Measurements from ENCODE around the gene APBA2. TPM values are rescaled to one million over a fixed set of nuclear protein-coding genes. Genes with fewer than 3 reads are reported as not detected.
A peak's percentile ranks its signal among the peaks of the same experiment; 100 is the strongest.

The APBA2 gene
- total RNA-seq, 1 experiment from 2014 or later: 27.6 TPM

GRCh38 chr15:29128671-29129070 is 242.9 kb downstream of the APBA2 start:
- DNase-seq (ENCODE audit: low spot score): no peak
- in situ Hi-C loops (cut with HindIII; ENCODE audit: low sequenced_read_pairs): no loop called here

- in situ Hi-C loops (cut with HindIII; ENCODE audit: low sequenced_read_pairs): no loop called here
- DNase-seq (ENCODE audit: low spot score): no peak
Observed at GRCh38 chr15:29129221-29129620, 243.4 kb downstream of the APBA2 start.

GRCh38 chr15:29129926-29130325 is 244.2 kb downstream of the APBA2 start:
- in situ Hi-C loops (cut with HindIII; ENCODE audit: low sequenced_read_pairs): no loop called here
- no peak for DNase-seq (ENCODE audit: low spot score)

GRCh38 chr15:29130476-29130875 is 244.7 kb downstream of the APBA2 start:
- in situ Hi-C loops (cut with HindIII; ENCODE audit: low sequenced_read_pairs): no loop called here
- DNase-seq (ENCODE audit: low spot score): no peak

- in situ Hi-C loops (cut with HindIII; ENCODE audit: low sequenced_read_pairs): no loop called here
- no peak for DNase-seq (ENCODE audit: low spot score)
Observed at GRCh38 chr15:29130951-29131839, 245.4 kb downstream of the APBA2 start.

- DNase-seq (ENCODE audit: low spot score): no peak
- in situ Hi-C loops (cut with HindIII; ENCODE audit: low sequenced_read_pairs): no loop called here
Observed at GRCh38 chr15:29131840-29132420, 246.2 kb downstream of the APBA2 start.

- no peak for DNase-seq (ENCODE audit: low spot score)
- in situ Hi-C loops (cut with HindIII; ENCODE audit: low sequenced_read_pairs): no loop called here
Observed at GRCh38 chr15:29132735-29133181, 247.0 kb downstream of the APBA2 start.

- no peak for DNase-seq (ENCODE audit: low spot score)
- in situ Hi-C loops (cut with HindIII; ENCODE audit: low sequenced_read_pairs): no loop called here
Observed at GRCh38 chr15:29133321-29133720, 247.5 kb downstream of the APBA2 start.

GRCh38 chr15:29133791-29134190 is 248.0 kb downstream of the APBA2 start:
- in situ Hi-C loops (cut with HindIII; ENCODE audit: low sequenced_read_pairs): no loop called here

GRCh38 chr15:29134239-29134638 is 248.5 kb downstream of the APBA2 start:
- in situ Hi-C loops (cut with HindIII; ENCODE audit: low sequenced_read_pairs): no loop called here

More at GRCh38 chr15:29133791-29134190, 248.0 kb downstream of the APBA2 start:
- DNase-seq (ENCODE audit: low spot score): no peak

GRCh38 chr15:29134641-29135308 is 249.0 kb downstream of the APBA2 start:
- in situ Hi-C loops (cut with HindIII; ENCODE audit: low sequenced_read_pairs): no loop called here
- no peak for DNase-seq (ENCODE audit: low spot score)

More at GRCh38 chr15:29134239-29134638, 248.5 kb downstream of the APBA2 start:
- DNase-seq (ENCODE audit: low spot score): no peak

- DNase-seq (ENCODE audit: low spot score): no peak
- in situ Hi-C loops (cut with HindIII; ENCODE audit: low sequenced_read_pairs): no loop called here
Observed at GRCh38 chr15:29135309-29135657, 249.5 kb downstream of the APBA2 start.

GRCh38 chr15:29135702-29136646 is 250.2 kb downstream of the APBA2 start:
- DNase-seq (ENCODE audit: low spot score): no peak
- in situ Hi-C loops (cut with HindIII; ENCODE audit: low sequenced_read_pairs): no loop called here

- in situ Hi-C loops (cut with HindIII; ENCODE audit: low sequenced_read_pairs): no loop called here
- DNase-seq (ENCODE audit: low spot score): no peak
Observed at GRCh38 chr15:29138260-29138659, 252.5 kb downstream of the APBA2 start.

GRCh38 chr15:29139072-29139471 is 253.3 kb downstream of the APBA2 start:
- no peak for DNase-seq (ENCODE audit: low spot score)
- in situ Hi-C loops (cut with HindIII; ENCODE audit: low sequenced_read_pairs): no loop called here

- peak; percentile 46 for DNase-seq (ENCODE audit: low spot score)
- in situ Hi-C loops (cut with HindIII; ENCODE audit: low sequenced_read_pairs): no loop called here
Observed at GRCh38 chr15:29139540-29140459, 254.0 kb downstream of the APBA2 start.

- no peak for DNase-seq (ENCODE audit: low spot score)
Observed at GRCh38 chr15:29140475-29141307, 254.9 kb downstream of the APBA2 start.

More at GRCh38 chr15:29140475-29141307, 254.9 kb downstream of the APBA2 start:
- in situ Hi-C loops (cut with HindIII; ENCODE audit: low sequenced_read_pairs): no loop called here
